NOMO-1 (cell line): ENCODE data around the gene RALGAPA2.

ENCODE experiments used
- DNase-seq, 2 experiments: peaks; one replicate each; lab custom pipeline; 2025; ENCODE audit not compliant: unreplicated experiment in 2 of 2; lab: John Stamatoyannopoulos, UW

Gene RALGAPA2

DNA sequence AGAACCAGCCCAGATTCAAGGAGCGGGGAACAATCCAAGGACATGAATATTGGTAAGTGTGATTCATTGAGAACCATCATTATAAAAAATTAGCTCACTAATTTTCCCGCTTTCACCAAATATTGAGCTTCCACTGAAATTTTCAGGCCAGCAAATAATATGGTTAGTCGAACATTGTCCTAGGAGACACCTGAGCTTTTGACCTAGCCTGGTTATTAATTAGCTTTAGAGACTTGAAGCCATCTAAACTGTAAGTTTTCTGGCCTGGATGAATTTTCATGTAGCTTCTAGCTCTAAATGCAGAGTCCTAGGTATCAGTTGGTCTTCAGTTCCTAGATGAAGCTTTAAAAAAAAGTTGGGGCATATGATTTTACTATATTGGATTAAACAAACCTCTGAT is 17.1 kb upstream of the RALGAPA2 start:
- no peak for DNase-seq

DNA sequence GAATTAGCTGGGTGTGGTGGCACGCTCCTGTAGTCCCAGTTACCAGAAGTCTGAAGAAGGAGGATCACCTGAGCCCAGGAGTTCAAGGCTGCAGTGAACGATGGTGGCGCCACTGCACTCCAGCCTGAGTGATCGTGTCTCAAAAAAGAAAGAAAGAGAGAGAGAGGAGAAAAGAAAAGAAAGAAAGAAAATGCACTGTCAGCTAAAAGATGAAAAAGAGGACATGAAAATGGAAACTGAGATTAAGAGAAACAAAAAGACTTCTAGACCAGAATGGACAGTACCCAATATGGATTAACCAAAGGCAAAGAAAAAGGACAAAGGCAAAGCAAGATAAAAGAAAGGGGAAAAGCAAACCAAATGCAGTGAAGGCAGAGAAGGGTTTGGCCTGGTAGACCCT is 9.0 kb upstream of the RALGAPA2 start:
- DNase-seq = no peak

GRCh38 chr20:20720158-20720557 is 7.7 kb upstream of the RALGAPA2 start:
- no peak for DNase-seq

DNA sequence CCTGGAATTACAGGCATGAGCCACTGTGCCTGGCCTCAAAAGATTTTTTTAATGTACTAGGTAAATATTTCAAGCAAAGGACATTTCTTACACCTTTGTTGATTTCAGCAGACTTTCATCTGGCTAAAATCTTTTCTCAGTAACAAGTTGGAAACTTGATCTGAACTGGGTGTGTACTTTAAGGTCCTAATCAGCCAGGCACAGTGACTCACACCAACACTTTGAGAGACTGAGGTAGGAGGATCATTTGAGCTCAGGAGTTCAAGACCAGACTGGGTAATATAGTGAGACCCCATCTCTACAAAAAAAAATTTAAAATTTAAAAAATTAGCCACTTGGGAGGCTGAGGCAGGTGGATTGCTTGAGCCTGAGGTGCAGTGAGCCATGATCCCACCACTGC is 7.0 kb upstream of the RALGAPA2 start:
- DNase-seq = no peak

DNA sequence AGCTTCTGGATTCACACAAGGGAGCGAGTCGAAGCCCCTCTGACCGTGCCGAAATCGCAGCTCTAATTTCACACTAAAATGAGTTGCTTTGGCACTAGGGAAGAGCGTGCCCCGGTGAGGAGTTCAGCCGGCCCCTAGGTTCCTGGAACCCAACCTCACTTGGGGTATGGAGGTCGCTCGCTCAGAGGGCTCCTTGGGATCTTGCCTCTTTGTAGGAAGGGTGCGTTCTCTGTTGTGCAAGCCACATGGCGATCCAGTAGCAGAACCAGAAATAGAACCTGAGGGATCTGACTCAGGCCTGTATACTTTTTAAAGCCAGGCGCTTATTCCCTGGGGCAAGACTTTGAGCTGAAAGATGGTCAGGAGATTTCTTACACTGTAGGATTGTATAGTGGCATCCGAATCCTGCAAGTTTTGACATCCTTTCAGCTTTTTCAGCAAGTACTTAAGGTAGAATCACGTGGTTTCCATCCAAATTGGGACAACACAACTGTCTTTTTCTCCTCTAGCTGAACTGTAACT is 861 bp upstream of the RALGAPA2 start:
- no peak for DNase-seq

- DNase-seq = peak in 1 of 2 experiments; percentile 23
These were observed 405 bp downstream of the RALGAPA2 start for GRCh38 chr20:20712004-20712473.

- DNase-seq = peak in 1 of 2 experiments; percentile 43
These were observed 1.0 kb downstream of the RALGAPA2 start for GRCh38 chr20:20711413-20711812.

DNA sequence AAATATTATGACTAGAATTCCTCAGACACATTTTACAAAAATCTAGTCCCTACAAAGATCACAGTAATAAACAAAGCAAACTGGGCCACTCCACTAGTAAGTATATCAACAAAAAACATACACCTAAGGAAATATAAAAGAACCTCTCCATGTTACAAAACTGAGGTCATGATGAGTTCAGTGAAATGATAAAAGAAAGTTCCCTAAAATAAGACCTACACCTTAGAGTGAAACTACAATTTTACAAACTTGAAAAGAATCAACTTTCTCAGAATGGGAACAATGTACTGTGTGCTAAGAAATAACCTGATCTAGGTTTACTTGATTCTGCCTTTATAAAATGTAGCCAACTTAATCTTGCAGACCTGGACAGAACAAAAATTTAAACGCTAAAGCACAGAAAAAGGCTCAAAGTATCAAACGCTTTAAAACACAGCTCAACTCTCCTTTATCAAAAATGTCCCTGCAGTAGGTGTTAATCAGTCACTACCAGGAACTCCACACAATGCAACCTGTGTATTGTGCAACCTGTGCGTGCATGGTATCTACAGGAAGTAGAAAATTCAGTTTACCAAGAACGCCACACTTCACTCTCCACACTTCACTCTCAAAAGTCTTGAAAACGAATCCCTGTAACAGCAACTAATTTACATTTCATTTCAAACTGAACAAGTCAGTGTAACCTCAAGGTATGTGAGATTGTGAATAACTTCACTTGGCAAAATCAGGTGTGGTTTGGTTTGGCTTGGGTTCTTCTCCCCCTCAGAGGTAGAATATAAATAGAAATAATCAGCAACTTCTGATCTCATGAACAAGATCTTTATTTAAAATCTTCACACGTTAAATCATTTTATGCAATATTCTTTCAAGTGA is 1.8 kb downstream of the RALGAPA2 start:
- DNase-seq = peak; percentile 18 to 82

- no peak for DNase-seq
These were observed 2.6 kb downstream of the RALGAPA2 start for GRCh38 chr20:20709887-20710286.

- no peak for DNase-seq
These were observed 6.2 kb downstream of the RALGAPA2 start for GRCh38 chr20:20706285-20706684.

GRCh38 chr20:20702330-20703245 is 9.9 kb downstream of the RALGAPA2 start:
- peak in 1 of 2 experiments; percentile 14 for DNase-seq

DNA sequence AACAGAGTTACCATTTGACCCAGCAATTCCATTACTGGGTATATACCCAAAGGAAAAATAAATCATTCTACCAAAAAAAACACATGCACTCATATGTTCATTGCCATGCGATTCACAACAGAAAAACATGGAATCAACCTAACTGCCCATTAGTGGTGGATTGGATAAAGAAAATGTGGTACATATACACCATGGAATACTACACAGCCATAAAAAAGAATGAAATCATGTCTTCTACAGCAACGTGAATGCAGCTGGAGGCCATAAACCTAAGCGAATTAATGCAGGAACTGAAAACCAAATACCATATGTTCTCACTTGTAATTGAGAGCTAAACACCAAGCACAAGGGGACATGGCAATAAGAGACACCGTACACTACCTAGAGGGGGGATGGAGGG is 12.5 kb downstream of the RALGAPA2 start:
- no peak for DNase-seq

GRCh38 chr20:20699144-20699543 is 13.3 kb downstream of the RALGAPA2 start:
- DNase-seq = no peak

- DNase-seq = no peak
These were observed 15.1 kb downstream of the RALGAPA2 start for GRCh38 chr20:20697325-20697845.

DNA sequence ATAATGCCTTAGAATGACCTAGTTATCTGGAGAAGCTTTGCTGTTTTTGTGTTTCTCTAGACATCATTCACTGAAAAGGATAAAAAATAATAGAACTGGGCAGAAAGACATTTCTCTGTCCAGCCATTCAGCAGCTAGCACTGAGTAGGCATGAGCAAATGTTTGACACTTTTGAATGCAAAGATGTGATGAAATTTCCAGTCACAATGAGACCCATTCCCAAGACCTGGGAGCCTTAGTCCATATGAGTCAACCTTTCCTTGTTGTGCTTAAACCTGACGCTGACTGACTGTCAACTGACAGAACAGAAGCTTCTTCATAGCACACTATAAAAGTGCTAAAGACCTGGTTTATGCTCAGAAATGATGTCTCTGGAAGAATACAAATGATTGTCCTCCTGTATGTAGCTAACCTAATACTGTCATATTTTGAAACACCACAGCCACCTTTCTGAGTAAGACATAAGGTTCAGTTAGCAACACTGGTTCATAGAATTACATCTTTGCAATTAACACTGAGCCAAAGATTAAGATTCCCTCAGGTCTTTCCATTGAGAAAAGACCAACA is 17.1 kb downstream of the RALGAPA2 start:
- no peak for DNase-seq

- no peak for DNase-seq
These were observed 17.9 kb downstream of the RALGAPA2 start for GRCh38 chr20:20694591-20694990.

DNA sequence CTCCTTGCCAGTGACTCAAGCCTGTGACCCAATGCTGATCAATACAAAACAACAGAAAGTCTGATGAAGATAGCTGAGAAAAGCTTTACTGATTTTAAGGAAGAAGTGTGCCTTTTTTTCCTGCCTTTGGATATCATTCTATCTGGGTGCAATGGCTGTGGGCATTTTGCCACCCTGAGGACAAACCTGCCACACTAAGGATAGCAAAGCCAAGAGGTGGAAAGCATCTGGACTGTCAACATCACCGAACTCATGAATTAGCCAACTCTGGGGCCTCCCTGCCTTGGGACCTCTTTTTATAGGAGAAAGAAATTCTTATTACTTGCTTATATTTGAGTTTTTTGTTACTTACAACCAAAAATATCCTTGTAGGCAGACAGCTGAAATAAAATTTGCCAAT is 19.9 kb downstream of the RALGAPA2 start:
- DNase-seq = no peak

DNA sequence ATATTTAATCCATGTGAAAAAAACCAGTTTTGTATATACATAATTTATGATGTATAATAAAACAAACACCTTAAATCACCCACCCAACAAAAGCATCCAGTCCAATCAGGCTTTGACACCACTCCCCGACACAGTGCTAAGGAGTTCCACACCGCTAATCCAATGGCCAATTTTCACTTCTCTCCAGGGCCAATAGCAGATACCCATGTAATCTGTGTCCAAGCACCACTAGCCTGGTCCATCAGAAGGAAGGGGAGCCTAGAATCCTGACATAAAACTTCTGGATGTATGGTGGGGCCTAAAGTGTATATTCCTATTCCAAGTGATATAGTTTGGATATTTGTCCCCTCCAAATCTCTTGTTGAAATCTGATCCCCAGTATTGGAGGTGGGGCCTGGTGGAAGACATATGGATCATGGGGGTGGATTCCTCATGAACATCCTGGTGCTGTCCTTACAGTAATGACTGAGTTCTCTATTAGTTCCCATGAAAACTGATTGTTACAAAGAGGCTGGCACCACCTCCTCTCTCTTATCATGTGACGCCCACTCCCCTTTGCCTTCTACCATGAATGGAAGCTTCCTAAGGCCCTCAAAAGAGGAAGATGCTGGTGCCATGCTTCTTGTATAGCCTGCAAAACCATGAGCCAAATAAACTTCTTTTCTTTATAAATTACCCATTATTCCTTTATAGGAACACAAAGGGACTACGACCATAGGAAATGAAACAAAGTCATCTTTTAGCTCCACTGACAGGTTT is 20.8 kb downstream of the RALGAPA2 start:
- no peak for DNase-seq

- DNase-seq = peak; percentile 72 to 90
These were observed 21.6 kb downstream of the RALGAPA2 start for GRCh38 chr20:20690676-20691476.
